Measurements from ENCODE around the gene DHPS. TPM values are rescaled to one million over a fixed set of nuclear protein-coding genes. Genes with fewer than 3 reads are reported as not detected.

DHPS gene
- total and polyA plus RNA-seq, 2 of the 13 experiments (the other 11 are each of a cell fraction or from before 2014, with no cell fraction given) = 43.3 to 84.3 TPM

GRCh38 chr19:12720851-12721655 is 39.4 kb upstream of the DHPS start (continued):
- TF ChIP-seq U2AF2 (IDR thresholded peaks at IDR 0.05; ENCODE audit: low read depth, low read length) (no peak), SRY (CRISPR knock-in tag; IDR thresholded peaks at IDR 0.05) (0 out of 2 replicates have a peak, but pooled peaks have one; percentile 44), ZNF431 (CRISPR knock-in tag; IDR thresholded peaks at IDR 0.05; ENCODE audit: borderline replicate concordance, low read depth) (no peak), SUZ12 (IDR thresholded peaks at IDR 0.05; ENCODE audit: low read depth, low read length) (no peak), SMYD3 (CRISPR knock-in tag; IDR thresholded peaks at IDR 0.05) (no peak), SNRNP70 (IDR thresholded peaks at IDR 0.05; ENCODE audit: low read depth, low read length) (no peak), ZC3H13 (CRISPR knock-in tag; IDR thresholded peaks at IDR 0.05) (0 out of 2 replicates have a peak, but pooled peaks have one; percentile 38), ZKSCAN8 (CRISPR knock-in tag; IDR thresholded peaks at IDR 0.05; ENCODE audit: borderline replicate concordance) (no peak), ATM (IDR thresholded peaks at IDR 0.05; ENCODE audit: borderline replicate concordance) (no peak), NR2F6 (IDR thresholded peaks at IDR 0.05) (no peak), NR2F6 (CRISPR knock-in tag; IDR thresholded peaks at IDR 0.05) (no peak), THAP7 (CRISPR knock-in tag; IDR thresholded peaks at IDR 0.05) (no peak), ETV5 (CRISPR knock-in tag; IDR thresholded peaks at IDR 0.05; ENCODE audit: borderline replicate concordance) (0 out of 2 replicates have a peak, but pooled peaks have one; percentile 18), RAD21 (CRISPR knock-in tag; IDR thresholded peaks at IDR 0.05) (0 out of 2 replicates have a peak, but pooled peaks have one; percentile 11), HOXA7 (CRISPR knock-in tag; IDR thresholded peaks at IDR 0.05) (no peak), CHCHD3 (CRISPR knock-in tag; IDR thresholded peaks at IDR 0.05) (no peak), CBFB (CRISPR knock-in tag; IDR thresholded peaks at IDR 0.05) (no peak), HNRNPLL (IDR thresholded peaks at IDR 0.05; ENCODE audit: low read depth, low read length, poor library complexity, severe bottlenecking) (peak; percentile 30), PAWR (CRISPR knock-in tag; IDR thresholded peaks at IDR 0.05; ENCODE audit: borderline replicate concordance) (no peak)
- TF ChIP-seq, protein P1, sequence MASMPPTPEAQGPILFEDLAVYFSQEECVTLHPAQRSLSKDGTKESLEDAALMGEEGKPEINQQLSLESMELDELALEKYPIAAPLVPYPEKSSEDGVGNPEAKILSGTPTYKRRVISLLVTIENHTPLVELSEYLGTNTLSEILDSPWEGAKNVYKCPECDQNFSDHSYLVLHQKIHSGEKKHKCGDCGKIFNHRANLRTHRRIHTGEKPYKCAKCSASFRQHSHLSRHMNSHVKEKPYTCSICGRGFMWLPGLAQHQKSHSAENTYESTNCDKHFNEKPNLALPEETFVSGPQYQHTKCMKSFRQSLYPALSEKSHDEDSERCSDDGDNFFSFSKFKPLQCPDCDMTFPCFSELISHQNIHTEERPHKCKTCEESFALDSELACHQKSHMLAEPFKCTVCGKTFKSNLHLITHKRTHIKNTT (CRISPR knock-in tag; IDR thresholded peaks at IDR 0.05) = no peak
